CD4-positive, alpha-beta memory T cell (primary cell): ENCODE results near the gene CDCP1. TPM values are rescaled to one million over a fixed set of nuclear protein-coding genes. Genes with fewer than 3 reads are reported as not detected.

Source experiments
- CTCF ChIA-PET: fragments of 350-600 bp; sonication (Branson Sonifier 250); formaldehyde crosslinking; loops from one replicate; lab custom pipeline; 2021; ENCODE audit warnings: inconsistent platforms; ENCODE audit not compliant: partially characterized antibody; lab: Charles Lee
- POLR2A ChIA-PET: fragments of 350-600 bp; sonication (Branson Sonifier 250); formaldehyde crosslinking; loops from one replicate; lab custom pipeline; 2021; ENCODE audit not compliant: partially characterized antibody; lab: Charles Lee
- DNase-seq, 5 donors: peaks; one replicate each; pipeline versions ENCODE4 v3.0.0 to v3.0.0-alpha.2; 2020 to 2022; ENCODE audit warnings: mixed read lengths in 1 of 5
- H3K27ac ChIP-seq: one replicate; pipeline ENCODE4 v1.7.0; 2013; ENCODE audit warnings: low read depth, low read length
- H3K27me3 ChIP-seq: 2 replicates; pipeline ENCODE4 v1.7.0; 2013; ENCODE audit warnings: mild to moderate bottlenecking, low read length, moderate library complexity; ENCODE audit not compliant: insufficient read depth
- H3K36me3 ChIP-seq: 2 replicates; pipeline ENCODE4 v1.7.0; 2013; ENCODE audit warnings: mild to moderate bottlenecking, low read length, moderate library complexity; ENCODE audit not compliant: insufficient read depth
- H3K4me1 ChIP-seq: 2 replicates; pipeline ENCODE4 v1.7.0; 2013; ENCODE audit warnings: mild to moderate bottlenecking, low read length, moderate library complexity; ENCODE audit not compliant: insufficient read depth
- H3K4me3 ChIP-seq, 2 donors: one replicate each; pipeline ENCODE4 v1.7.0; 2013; ENCODE audit warnings: low read length in 2 of 2, mild to moderate bottlenecking in 1 of 2
- H3K9me3 ChIP-seq, 2 donors: one replicate each; pipeline ENCODE4 v1.7.0; 2013; ENCODE audit warnings: low read length in 2 of 2, control low read depth in 1 of 2; ENCODE audit not compliant: control insufficient read depth in 1 of 2
- H3K27ac Mint-ChIP-seq, 7 donors: one replicate each; pipeline ENCODE4 v1.8.0; 2020 to 2021; ENCODE audit warnings: mixed read lengths in 7 of 7, mild to moderate bottlenecking in 6 of 7, inconsistent platforms in 3 of 7, moderate library complexity in 3 of 7
- H3K27me3 Mint-ChIP-seq, 2 donors: one replicate each; pipeline ENCODE4 v1.8.0; 2020 to 2021; ENCODE audit warnings: mixed read lengths in 2 of 2
- H3K36me3 Mint-ChIP-seq, 2 donors: one replicate each; pipeline ENCODE4 v1.8.0; 2020 to 2021; ENCODE audit warnings: mixed read lengths in 2 of 2, inconsistent platforms in 1 of 2, mild to moderate bottlenecking in 1 of 2
- H3K4me1 Mint-ChIP-seq, 4 donors: one replicate each; pipeline ENCODE4 v1.8.0; 2020 to 2021; ENCODE audit warnings: mixed read lengths in 4 of 4, mild to moderate bottlenecking in 1 of 4
- H3K4me3 Mint-ChIP-seq, 8 donors: one replicate each; pipeline ENCODE4 v1.8.0; 2020 to 2021; ENCODE audit warnings: mixed read lengths in 8 of 8, mild to moderate bottlenecking in 7 of 8, moderate library complexity in 6 of 8, inconsistent platforms in 3 of 8
- H3K9me3 Mint-ChIP-seq, 8 donors: one replicate each; pipeline ENCODE4 v1.8.0; 2020 to 2021; ENCODE audit warnings: mixed read lengths in 8 of 8, mild to moderate bottlenecking in 5 of 8, inconsistent platforms in 3 of 8, moderate library complexity in 1 of 8
- intact Hi-C: fragments of 100-400 bp; cut with micrococcal nuclease; formaldehyde crosslinking; loops from one replicate; pipeline ENCODE4 v1.15.1; 2023
- polyA plus RNA-seq, 2 donors: library from polyadenylated mRNA; unstranded; fragments of 300-500 nt; fragmentation: Illumina TruSeq; gene quantifications; one replicate each; pipeline ENCODE4 v1.2.3, GENCODE V29; 2021
- total RNA-seq, 2 experiments: library from RNA; stranded (reverse); gene quantifications; one replicate each; pipeline ENCODE4 v1.2.3, GENCODE V29; 2021

Gene CDCP1
- total and polyA plus RNA-seq, 4 experiments from 2014 or later, result 0.24 to 0.60 (median 0.40) TPM

DNA sequence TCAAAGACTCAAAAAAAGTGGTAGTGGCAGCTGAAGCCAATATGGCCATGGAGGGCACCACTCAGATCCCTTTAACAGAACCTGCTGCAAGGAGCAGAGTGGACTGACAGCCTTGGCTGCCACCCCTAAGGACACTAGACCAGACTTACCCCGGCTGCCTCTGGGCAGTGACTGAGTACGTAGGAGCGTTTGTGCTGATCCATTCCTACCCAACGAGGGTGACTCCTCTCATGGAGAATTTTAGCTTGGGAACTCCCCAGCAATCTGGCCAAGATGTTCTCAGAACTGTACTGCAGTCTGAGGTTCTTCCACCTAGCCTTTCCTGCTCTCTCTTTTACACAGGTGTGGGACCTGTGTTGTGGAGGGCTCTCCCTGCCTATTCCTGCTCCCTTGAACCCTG, 97.9 kb downstream of the CDCP1 start:
- no peaks in the 10 kb centered on the region for H3K9me3 Mint-ChIP-seq
- no peak overlapping the region for H3K4me3 ChIP-seq
- ChIA-PET POLR2A (no interaction called here), CTCF (interaction anchor here (1.1 to 20.4 kb wide), 3 partner anchors 11 to 161 kb away, joined by 3 to 688 read pairs (median 4); no protein-coding TSS in a partner anchor)
- H3K4me1 ChIP-seq, result no peaks in the 10 kb centered on the region
- H3K9me3 ChIP-seq, result no peaks in the 10 kb centered on the region
- no peaks in the 10 kb centered on the region for H3K36me3 ChIP-seq
- peaks cover 7 to 12% of the 10 kb centered on the region in 2 donors for H3K27me3 Mint-ChIP-seq
- H3K27ac ChIP-seq, result no peak overlapping the region
- intact Hi-C loops, result no loop called here
- no peaks in the 10 kb centered on the region for H3K4me1 Mint-ChIP-seq
- no peak for DNase-seq
- H3K27me3 ChIP-seq, result no peaks in the 10 kb centered on the region
- no peak overlapping the region for H3K4me3 Mint-ChIP-seq
- no peak overlapping the region for H3K27ac Mint-ChIP-seq
- no peaks in the 10 kb centered on the region for H3K36me3 Mint-ChIP-seq

DNA sequence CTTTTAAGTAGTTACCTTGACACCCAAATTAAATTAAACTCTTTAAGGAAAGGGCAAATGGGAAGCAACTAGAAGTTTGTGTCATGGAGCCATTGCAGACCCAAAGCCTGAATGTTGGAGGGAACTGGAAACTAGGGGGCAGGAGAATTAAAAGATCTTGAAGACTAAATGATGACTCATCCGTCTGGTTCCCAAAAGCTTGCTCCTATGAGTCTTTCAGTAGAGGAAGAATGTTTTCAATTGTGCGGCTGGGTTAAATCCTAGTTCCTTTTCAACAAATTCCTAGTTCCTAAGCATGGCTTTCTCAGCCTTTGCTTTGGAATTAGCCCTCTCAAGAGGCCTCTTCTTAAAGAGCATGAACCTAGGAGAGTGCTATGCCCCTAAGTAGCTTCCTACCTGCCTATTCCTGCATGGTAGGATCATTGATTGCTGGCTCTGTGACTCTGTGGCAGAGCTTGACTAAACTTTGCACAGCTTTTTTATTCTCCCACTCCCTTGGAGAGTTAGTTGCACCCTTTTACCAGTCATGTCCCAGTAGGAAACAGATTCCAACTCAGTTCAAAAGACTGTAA, 102.4 kb downstream of the CDCP1 start:
- ChIA-PET POLR2A (interaction anchor here (3.9 kb wide), 1 partner anchor 166 kb away, joined by 40 read pairs; no protein-coding TSS in a partner anchor), CTCF (interaction anchor here (1.1 to 20.4 kb wide), 4 partner anchors 10 to 797 kb away, joined by 3 to 688 read pairs (median 22); no protein-coding TSS in a partner anchor)
- H3K4me3 ChIP-seq, result no peak overlapping the region
- Mint-ChIP-seq H3K9me3 (no peaks in the 10 kb centered on the region), H3K27ac (no peak overlapping the region), H3K4me3 (no peak overlapping the region), H3K4me1 (peaks cover 5 to 23% (median 13%) of the 10 kb centered on the region in 4 donors), H3K36me3 (no peaks in the 10 kb centered on the region), H3K27me3 (peaks cover 2 to 7% of the 10 kb centered on the region in 2 donors)
- intact Hi-C loops, result loop anchor here (5.0 kb wide), 1 partner anchor 63 kb away; no protein-coding TSS in a partner anchor
- DNase-seq, result no peak
- H3K9me3 ChIP-seq, result no peaks in the 10 kb centered on the region
- H3K27me3 ChIP-seq, result no peaks in the 10 kb centered on the region
- H3K36me3 ChIP-seq, result no peaks in the 10 kb centered on the region
- H3K4me1 ChIP-seq, result peaks cover 14% of the 10 kb centered on the region
- no peak overlapping the region for H3K27ac ChIP-seq

DNA sequence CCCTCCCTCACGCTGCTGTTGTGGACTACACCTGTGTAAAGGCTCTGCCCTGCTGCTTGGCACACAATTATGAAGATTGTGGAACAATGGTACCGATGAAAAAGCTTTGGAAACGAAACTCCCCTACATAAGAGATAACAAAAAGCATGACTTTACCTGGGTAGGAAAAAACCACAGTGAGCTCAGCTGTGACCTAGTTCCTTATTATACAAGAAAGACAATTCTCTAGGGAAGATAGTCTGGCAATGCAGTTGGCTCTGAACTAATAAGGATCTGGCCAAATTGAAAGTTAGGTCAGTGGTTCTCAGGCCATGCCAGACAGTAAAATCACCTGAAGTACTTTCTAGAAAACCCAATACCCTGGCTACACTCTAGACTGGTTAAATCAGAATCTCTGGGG, 104.0 kb downstream of the CDCP1 start:
- H3K4me1 ChIP-seq, result peaks cover 19% of the 10 kb centered on the region
- no peak for DNase-seq
- H3K27me3 ChIP-seq, result no peaks in the 10 kb centered on the region
- Mint-ChIP-seq H3K27ac (no peak overlapping the region), H3K27me3 (peaks cover 4 to 7% of the 10 kb centered on the region in 2 donors), H3K9me3 (no peaks in the 10 kb centered on the region), H3K4me3 (no peak overlapping the region), H3K36me3 (no peaks in the 10 kb centered on the region), H3K4me1 (peaks cover 7 to 29% (median 17%) of the 10 kb centered on the region in 4 donors)
- no peaks in the 10 kb centered on the region for H3K36me3 ChIP-seq
- H3K4me3 ChIP-seq, result no peak overlapping the region
- intact Hi-C loops, result loop anchor here (5.0 kb wide), 1 partner anchor 65 kb away; no protein-coding TSS in a partner anchor
- no peak overlapping the region for H3K27ac ChIP-seq
- no peaks in the 10 kb centered on the region for H3K9me3 ChIP-seq
- ChIA-PET POLR2A (interaction anchor here (1.2 to 3.9 kb wide), 4 partner anchors 64 to 171 kb away, joined by 3 to 40 read pairs (median 6); partner anchors contain the start of genes EXOSC7 and ZDHHC3), CTCF (interaction anchor here (1.0 to 20.4 kb wide), 23 partner anchors 12 to 618 kb away, joined by 3 to 688 read pairs (median 8); partner anchors contain the start of gene TMEM158)

DNA sequence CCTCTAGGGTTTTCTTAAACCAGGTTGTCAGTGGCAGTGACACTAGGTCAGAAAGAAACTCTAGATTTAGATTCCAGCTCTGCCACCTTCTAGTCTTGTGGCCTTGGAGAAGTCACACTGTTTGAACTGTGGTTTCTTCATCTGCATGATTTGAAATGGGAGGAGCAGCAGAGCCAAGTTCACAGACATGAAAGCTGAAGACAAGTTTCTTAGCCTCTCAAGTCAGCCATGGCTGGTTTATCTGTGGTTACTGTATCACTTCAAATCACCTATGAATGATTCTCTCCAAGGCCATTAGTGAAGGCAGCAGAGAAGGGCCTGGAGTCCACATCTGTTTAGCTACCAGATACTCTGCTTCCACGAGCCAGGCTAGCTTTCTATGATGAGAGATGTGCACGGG, 104.5 kb downstream of the CDCP1 start:
- Mint-ChIP-seq H3K4me3 (no peak overlapping the region), H3K36me3 (no peaks in the 10 kb centered on the region), H3K27ac (peak overlapping the region in 1 of 7 donors; percentile 51), H3K4me1 (peaks cover 9 to 29% (median 19%) of the 10 kb centered on the region in 4 donors), H3K27me3 (peaks cover 4 to 8% of the 10 kb centered on the region in 2 donors), H3K9me3 (no peaks in the 10 kb centered on the region)
- H3K36me3 ChIP-seq, result no peaks in the 10 kb centered on the region
- no peaks in the 10 kb centered on the region for H3K9me3 ChIP-seq
- H3K27me3 ChIP-seq, result no peaks in the 10 kb centered on the region
- intact Hi-C loops, result loop anchor here (5.0 kb wide), 1 partner anchor 66 kb away; no protein-coding TSS in a partner anchor
- H3K4me3 ChIP-seq, result no peak overlapping the region
- CTCF ChIA-PET, result interaction anchor here (0.8 to 20.4 kb wide), 34 partner anchors 12 to 619 kb away, joined by 3 to 688 read pairs (median 6); partner anchors contain the start of gene TMEM158
- peaks cover 19% of the 10 kb centered on the region for H3K4me1 ChIP-seq
- H3K27ac ChIP-seq, result no peak overlapping the region
- POLR2A ChIA-PET, result interaction anchor here (0.5 to 3.9 kb wide), 6 partner anchors 64 to 1141 kb away, joined by 3 to 40 read pairs (median 4); partner anchors contain the start of genes EXOSC7 and ZDHHC3
- DNase-seq, result no peak

DNA sequence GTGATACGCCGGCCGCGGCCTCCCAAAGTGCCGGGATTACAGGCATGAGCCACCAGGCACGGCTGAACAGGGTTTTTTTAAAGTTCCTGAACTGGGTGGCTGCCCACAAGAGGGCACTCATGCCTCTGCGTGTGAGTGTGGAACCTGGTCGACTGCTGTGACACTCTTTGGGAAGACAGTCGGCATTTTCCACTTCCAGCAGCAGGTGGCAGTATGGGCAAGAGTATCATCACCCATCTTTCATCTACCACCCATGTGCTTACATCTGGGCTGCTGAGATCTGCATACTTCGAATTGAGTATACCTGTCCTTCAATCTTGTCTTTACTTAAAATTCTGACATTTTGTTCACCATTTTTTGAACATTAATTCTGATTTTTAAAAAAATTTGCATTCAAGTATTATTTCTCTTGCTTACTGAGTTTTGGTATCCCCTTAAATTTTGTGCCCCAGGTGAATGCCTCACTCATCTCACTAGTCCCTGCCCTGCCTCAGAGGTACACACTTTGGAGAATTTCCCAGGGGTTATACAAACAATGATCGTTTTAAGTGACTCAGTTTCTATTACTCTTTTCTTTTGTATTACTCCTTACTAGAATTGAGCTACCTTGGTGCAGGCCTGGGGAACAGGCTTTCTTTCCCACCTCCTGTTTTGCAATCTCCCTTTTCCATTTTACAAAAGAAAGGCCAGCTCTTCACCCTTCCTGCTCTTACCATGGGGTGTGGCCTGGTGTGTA, 108.3 kb downstream of the CDCP1 start:
- H3K4me3 Mint-ChIP-seq, result peak overlapping the region in 6 of 8 donors; percentile 54 to 86 (median 78)
- H3K27me3 ChIP-seq, result no peaks in the 10 kb centered on the region

DNA sequence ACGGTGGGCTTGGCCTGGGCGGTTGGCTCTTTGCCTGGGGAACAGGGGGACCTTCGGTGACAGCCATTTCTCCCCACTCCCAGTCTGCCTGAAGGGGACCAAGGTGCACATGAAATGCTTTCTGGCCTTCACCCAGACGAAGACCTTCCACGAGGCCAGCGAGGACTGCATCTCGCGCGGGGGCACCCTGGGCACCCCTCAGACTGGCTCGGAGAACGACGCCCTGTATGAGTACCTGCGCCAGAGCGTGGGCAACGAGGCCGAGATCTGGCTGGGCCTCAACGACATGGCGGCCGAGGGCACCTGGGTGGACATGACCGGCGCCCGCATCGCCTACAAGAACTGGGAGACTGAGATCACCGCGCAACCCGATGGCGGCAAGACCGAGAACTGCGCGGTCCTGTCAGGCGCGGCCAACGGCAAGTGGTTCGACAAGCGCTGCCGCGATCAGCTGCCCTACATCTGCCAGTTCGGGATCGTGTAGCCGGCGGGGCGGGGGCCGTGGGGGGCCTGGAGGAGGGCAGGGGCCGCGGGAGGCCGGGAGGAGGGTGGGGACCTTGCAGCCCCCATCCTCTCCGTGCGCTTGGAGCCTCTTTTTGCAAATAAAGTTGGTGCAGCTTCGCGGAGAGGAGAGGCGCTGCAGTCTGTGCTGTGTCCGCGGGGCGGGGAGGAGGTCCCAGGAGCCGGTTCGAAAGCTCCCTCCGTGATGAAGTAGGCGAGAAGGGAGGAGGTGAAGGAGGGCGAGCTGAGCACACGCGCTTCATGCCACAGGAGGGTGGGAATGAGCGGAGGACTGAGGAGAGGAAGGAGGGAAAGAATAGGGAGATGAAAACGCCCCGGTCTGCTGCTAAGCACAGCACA, 110.5 kb downstream of the CDCP1 start:
- H3K27ac Mint-ChIP-seq, result peak overlapping the region in 5 of 7 donors; percentile 5 to 77 (median 33)
- H3K4me1 Mint-ChIP-seq, result peaks cover 21 to 48% (median 31%) of the 10 kb centered on the region in 4 donors
- H3K27ac ChIP-seq, result no peak overlapping the region
- H3K4me3 Mint-ChIP-seq, result peak overlapping the region; percentile 70 to 89 (median 82)
- H3K9me3 ChIP-seq, result no peaks in the 10 kb centered on the region
- DNase-seq, result no peak
- ChIA-PET POLR2A (interaction anchor here (0.8 to 3.9 kb wide), 12 partner anchors 15 to 173 kb away, joined by 3 to 20 read pairs (median 6); partner anchors contain the start of genes EXOSC7 and ZDHHC3), CTCF (interaction anchor here (0.8 to 20.4 kb wide), 31 partner anchors 8 to 630 kb away, joined by 3 to 688 read pairs (median 5); partner anchors contain the start of genes EXOSC7 and ZDHHC3)
- peaks cover 0 to 2% (median 0%) of the 10 kb centered on the region in 8 donors for H3K9me3 Mint-ChIP-seq
- peaks cover 18% of the 10 kb centered on the region for H3K4me1 ChIP-seq
- no peaks in the 10 kb centered on the region for H3K36me3 ChIP-seq
- H3K27me3 ChIP-seq, result no peaks in the 10 kb centered on the region
- no peaks in the 10 kb centered on the region for H3K36me3 Mint-ChIP-seq
- no peak overlapping the region for H3K4me3 ChIP-seq
- H3K27me3 Mint-ChIP-seq, result peaks cover 9 to 47% of the 10 kb centered on the region in 2 donors
- intact Hi-C loops, result loop anchor here (2.0 to 5.0 kb wide), 3 partner anchors 58 to 629 kb away; partner anchors contain the start of genes EXOSC7 and ZDHHC3

More for the DNA sequence above, 108.3 kb downstream of the CDCP1 start:
- Mint-ChIP-seq H3K36me3 (no peaks in the 10 kb centered on the region), H3K27me3 (peaks cover 10 to 34% of the 10 kb centered on the region in 2 donors), H3K9me3 (peaks cover 0 to 2% (median 0%) of the 10 kb centered on the region in 8 donors), H3K27ac (peak overlapping the region in 3 of 7 donors; percentile 51 to 78 (median 72)), H3K4me1 (peaks cover 24 to 66% (median 43%) of the 10 kb centered on the region in 4 donors)
- Histone ChIP-seq H3K9me3 (no peaks in the 10 kb centered on the region), H3K36me3 (no peaks in the 10 kb centered on the region), H3K4me3 (no peak overlapping the region), H3K27ac (no peak overlapping the region), H3K4me1 (peaks cover 32% of the 10 kb centered on the region)
- POLR2A ChIA-PET, result interaction anchor here (0.6 to 2.5 kb wide), 5 partner anchors 32 to 173 kb away, joined by 3 to 20 read pairs (median 4); partner anchors contain the start of genes EXOSC7 and ZDHHC3
- DNase-seq, result peak; percentile 88 to 93 (median 91)
- CTCF ChIA-PET, result interaction anchor here (0.7 to 20.4 kb wide), 44 partner anchors 8 to 956 kb away, joined by 3 to 688 read pairs (median 4); partner anchors contain the start of genes CLEC3B, EXOSC7 and ZDHHC3
- intact Hi-C loops, result loop anchor here (1.0 to 5.0 kb wide), 7 partner anchors 61 to 627 kb away; partner anchors contain the start of genes EXOSC7, LARS2 and ZDHHC3
